Activated CD4-positive, alpha-beta T cell treated with anti-CD3 and anti-CD28 coated beads for 48 hours (primary cell): ENCODE results near the gene SHISA9.

Experiments
- DNase-seq: peaks from one replicate; pipeline ENCODE4 v3.0.0-alpha.2; 2020

SHISA9 gene

GRCh38 chr16:13134836-13135235, 233.4 kb downstream of the SHISA9 start:
- no peak for DNase-seq

- no peak for DNase-seq
These were observed 235.5 kb downstream of the SHISA9 start for GRCh38 chr16:13136901-13137300.

GRCh38 chr16:13138528-13138927, 237.1 kb downstream of the SHISA9 start:
- no peak for DNase-seq

- DNase-seq, result no peak
These were observed 238.4 kb downstream of the SHISA9 start for GRCh38 chr16:13139661-13140241.

GRCh38 chr16:13143551-13143950, 242.2 kb downstream of the SHISA9 start:
- DNase-seq, result no peak

- DNase-seq, result no peak
These were observed 245.4 kb downstream of the SHISA9 start for GRCh38 chr16:13146829-13147228.

GRCh38 chr16:13148294-13148693, 246.9 kb downstream of the SHISA9 start:
- DNase-seq, result no peak

- DNase-seq, result no peak
These were observed 247.4 kb downstream of the SHISA9 start for GRCh38 chr16:13148836-13149235.

- no peak for DNase-seq
These were observed 248.9 kb downstream of the SHISA9 start for GRCh38 chr16:13150181-13150885.

GRCh38 chr16:13153696-13154095, 252.3 kb downstream of the SHISA9 start:
- DNase-seq, result no peak

- no peak for DNase-seq
These were observed 253.4 kb downstream of the SHISA9 start for GRCh38 chr16:13154799-13155198.

- no peak for DNase-seq
These were observed 254.0 kb downstream of the SHISA9 start for GRCh38 chr16:13155377-13155776.

- DNase-seq, result no peak
These were observed 254.4 kb downstream of the SHISA9 start for GRCh38 chr16:13155780-13156179.

- DNase-seq, result no peak
These were observed 255.7 kb downstream of the SHISA9 start for GRCh38 chr16:13157082-13157481.

GRCh38 chr16:13158427-13158826, 257.0 kb downstream of the SHISA9 start:
- DNase-seq, result no peak

GRCh38 chr16:13165024-13165423, 263.6 kb downstream of the SHISA9 start:
- DNase-seq, result no peak

GRCh38 chr16:13168091-13168572, 266.7 kb downstream of the SHISA9 start:
- DNase-seq, result no peak

- DNase-seq, result no peak
These were observed 269.9 kb downstream of the SHISA9 start for GRCh38 chr16:13171313-13171712.

GRCh38 chr16:13176711-13177110, 275.3 kb downstream of the SHISA9 start:
- DNase-seq, result no peak

- DNase-seq, result no peak
These were observed 276.9 kb downstream of the SHISA9 start for GRCh38 chr16:13178318-13178717.

GRCh38 chr16:13181432-13181831, 280.0 kb downstream of the SHISA9 start:
- no peak for DNase-seq

- no peak for DNase-seq
These were observed 285.4 kb downstream of the SHISA9 start for GRCh38 chr16:13186813-13187212.

GRCh38 chr16:13189250-13189649, 287.9 kb downstream of the SHISA9 start:
- DNase-seq, result no peak

- no peak for DNase-seq
These were observed 292.3 kb downstream of the SHISA9 start for GRCh38 chr16:13193721-13194120.

GRCh38 chr16:13194766-13195165, 293.4 kb downstream of the SHISA9 start:
- no peak for DNase-seq
